Measurements from ENCODE around the gene TPD52L1. TPM values are rescaled to one million over a fixed set of nuclear protein-coding genes. Genes with fewer than 3 reads are reported as not detected.

Gene TPD52L1
- total and polyA plus RNA-seq, 3 donors from 2014 or later, result 20.6 to 22.5 (median 22.1) TPM

DNA sequence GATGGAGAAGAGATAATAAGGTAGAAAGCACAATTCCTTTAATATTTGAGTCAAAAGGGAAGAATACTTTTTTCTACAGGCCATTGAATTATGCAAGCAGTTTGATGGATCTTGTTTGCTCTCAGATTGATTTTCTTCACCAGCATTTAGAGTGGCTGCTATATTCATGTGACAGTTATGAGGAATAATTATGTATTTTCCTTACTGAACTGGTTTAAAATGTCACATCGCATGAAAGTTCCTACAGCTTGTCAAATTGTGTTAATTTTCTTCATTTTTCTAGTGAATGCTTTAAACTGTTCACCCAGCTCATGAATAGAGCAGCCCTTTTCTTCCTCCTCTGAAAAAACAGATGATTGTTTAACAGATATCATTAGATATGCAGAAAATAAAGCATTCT lies 37.4 kb upstream of the TPD52L1 start:
- no peak for TF ChIP-seq POLR2A (IDR thresholded peaks at IDR 0.05)
- TF ChIP-seq, protein P1, sequence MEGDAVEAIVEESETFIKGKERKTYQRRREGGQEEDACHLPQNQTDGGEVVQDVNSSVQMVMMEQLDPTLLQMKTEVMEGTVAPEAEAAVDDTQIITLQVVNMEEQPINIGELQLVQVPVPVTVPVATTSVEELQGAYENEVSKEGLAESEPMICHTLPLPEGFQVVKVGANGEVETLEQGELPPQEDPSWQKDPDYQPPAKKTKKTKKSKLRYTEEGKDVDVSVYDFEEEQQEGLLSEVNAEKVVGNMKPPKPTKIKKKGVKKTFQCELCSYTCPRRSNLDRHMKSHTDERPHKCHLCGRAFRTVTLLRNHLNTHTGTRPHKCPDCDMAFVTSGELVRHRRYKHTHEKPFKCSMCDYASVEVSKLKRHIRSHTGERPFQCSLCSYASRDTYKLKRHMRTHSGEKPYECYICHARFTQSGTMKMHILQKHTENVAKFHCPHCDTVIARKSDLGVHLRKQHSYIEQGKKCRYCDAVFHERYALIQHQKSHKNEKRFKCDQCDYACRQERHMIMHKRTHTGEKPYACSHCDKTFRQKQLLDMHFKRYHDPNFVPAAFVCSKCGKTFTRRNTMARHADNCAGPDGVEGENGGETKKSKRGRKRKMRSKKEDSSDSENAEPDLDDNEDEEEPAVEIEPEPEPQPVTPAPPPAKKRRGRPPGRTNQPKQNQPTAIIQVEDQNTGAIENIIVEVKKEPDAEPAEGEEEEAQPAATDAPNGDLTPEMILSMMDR (IDR thresholded peaks at IDR 0.05), result no peak
- intact Hi-C loops (cut with DNase I; ENCODE audit: low total_unique reads), result no loop called here
- H3K4me1 ChIP-seq, result no peaks in the 10 kb centered on the region
- no peaks in the 10 kb centered on the region for H3K36me3 ChIP-seq (ENCODE audit: low read depth, missing control alignments)
- no peaks in the 10 kb centered on the region for H3K9me3 ChIP-seq
- 95 to 97% methylated on average over 1 of the region's 1 CpG for WGBS, 2 donors
- H3K4me3 ChIP-seq, result no peak overlapping the region
- no peak overlapping the region for H3K27ac ChIP-seq
- no peak for DNase-seq
- H3K27me3 ChIP-seq, result no peaks in the 10 kb centered on the region

DNA sequence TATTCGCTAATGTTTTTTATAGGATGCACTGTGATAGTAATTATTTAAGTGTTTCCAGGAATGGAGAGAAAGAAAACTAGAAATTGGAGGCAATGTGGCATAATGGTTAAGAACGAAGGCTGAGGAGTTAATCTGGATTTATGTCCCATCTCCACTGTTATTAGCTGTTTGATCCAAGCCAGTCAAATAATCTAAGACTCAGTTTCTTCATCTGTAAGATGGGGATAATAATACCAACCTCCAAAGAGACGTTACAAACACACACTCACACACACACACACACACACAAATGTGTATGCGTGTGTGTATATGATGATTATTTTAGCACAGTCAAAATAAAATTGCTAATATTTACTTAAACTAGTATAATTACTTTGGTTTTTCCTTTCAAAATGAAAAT lies 36.9 kb upstream of the TPD52L1 start:
- WGBS, 2 donors, result 91 to 92% methylated on average over 4 of the region's 4 CpGs
- H3K27ac ChIP-seq, result no peak overlapping the region
- no peaks in the 10 kb centered on the region for H3K9me3 ChIP-seq
- no peak for DNase-seq
- H3K36me3 ChIP-seq (ENCODE audit: low read depth, missing control alignments), result no peaks in the 10 kb centered on the region
- H3K4me1 ChIP-seq, result no peaks in the 10 kb centered on the region
- H3K27me3 ChIP-seq, result no peaks in the 10 kb centered on the region
- H3K4me3 ChIP-seq, result no peak overlapping the region
- TF ChIP-seq, protein P1 (IDR thresholded peaks at IDR 0.05), result no peak
- TF ChIP-seq POLR2A (IDR thresholded peaks at IDR 0.05), result no peak
- intact Hi-C loops (cut with DNase I; ENCODE audit: low total_unique reads), result no loop called here

DNA sequence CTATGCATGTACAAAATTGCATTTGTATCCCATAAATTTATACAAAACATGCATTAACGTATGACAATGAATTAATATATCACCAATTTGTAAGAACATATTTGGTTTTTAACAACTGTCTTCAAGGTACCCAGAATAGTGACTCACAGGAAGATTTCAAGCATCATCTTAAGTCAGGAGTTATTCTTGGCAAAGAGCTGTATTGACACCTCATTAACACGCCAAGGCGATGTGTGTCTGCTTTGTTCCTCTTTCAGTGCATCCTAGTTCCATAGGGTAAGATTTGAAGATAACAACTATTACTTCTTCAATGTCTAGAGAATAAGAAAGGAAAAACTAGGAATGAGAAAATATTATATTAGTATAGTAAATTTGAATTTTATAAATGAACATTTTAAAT lies 35.8 kb upstream of the TPD52L1 start:
- Histone ChIP-seq H3K4me3 (no peak overlapping the region), H3K27ac (no peak overlapping the region), H3K27me3 (no peaks in the 10 kb centered on the region), H3K9me3 (no peaks in the 10 kb centered on the region), H3K36me3 (ENCODE audit: low read depth, missing control alignments) (no peaks in the 10 kb centered on the region), H3K4me1 (no peaks in the 10 kb centered on the region)
- 92 to 93% methylated on average over 3 of the region's 3 CpGs for WGBS, 2 donors
- TF ChIP-seq, protein P1 (IDR thresholded peaks at IDR 0.05), result no peak
- TF ChIP-seq POLR2A (IDR thresholded peaks at IDR 0.05), result no peak
- no peak for DNase-seq
- intact Hi-C loops (cut with DNase I; ENCODE audit: low total_unique reads), result no loop called here

DNA sequence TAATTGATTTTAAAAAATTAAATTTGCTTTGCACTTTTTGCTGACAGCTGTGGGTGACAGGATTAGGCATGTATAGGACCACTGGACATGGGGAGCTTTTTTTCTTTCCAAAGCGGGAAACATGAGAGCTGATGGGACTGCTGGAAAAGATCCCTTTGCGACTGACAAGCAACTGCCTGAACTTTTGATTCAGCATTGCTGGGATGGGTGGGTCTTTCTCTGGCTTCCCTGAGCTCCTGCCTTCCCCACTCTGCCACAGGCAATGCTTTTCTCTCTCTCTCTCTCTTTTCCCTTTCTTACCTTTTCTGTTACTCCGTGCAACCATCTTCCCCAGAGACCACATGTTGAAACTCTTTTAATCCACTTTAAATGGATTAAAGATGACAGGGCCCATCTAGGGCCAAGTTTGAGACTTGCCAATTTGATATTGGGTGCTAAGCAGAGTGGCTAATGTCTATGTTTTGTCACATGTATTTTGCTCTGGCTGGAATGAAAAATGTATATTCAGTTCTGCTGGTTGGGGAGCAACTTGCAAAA lies 33.5 kb upstream of the TPD52L1 start:
- no peak for TF ChIP-seq POLR2A (IDR thresholded peaks at IDR 0.05)
- TF ChIP-seq, protein P1 (IDR thresholded peaks at IDR 0.05), result no peak
- H3K9me3 ChIP-seq, result no peaks in the 10 kb centered on the region
- no peak for DNase-seq
- H3K4me3 ChIP-seq, result no peak overlapping the region
- 87 to 90% methylated on average over 3 of the region's 3 CpGs for WGBS, 2 donors
- H3K27ac ChIP-seq, result no peak overlapping the region
- intact Hi-C loops (cut with DNase I; ENCODE audit: low total_unique reads), result no loop called here
- no peaks in the 10 kb centered on the region for H3K27me3 ChIP-seq
- H3K36me3 ChIP-seq (ENCODE audit: low read depth, missing control alignments), result no peaks in the 10 kb centered on the region
- H3K4me1 ChIP-seq, result no peaks in the 10 kb centered on the region

DNA sequence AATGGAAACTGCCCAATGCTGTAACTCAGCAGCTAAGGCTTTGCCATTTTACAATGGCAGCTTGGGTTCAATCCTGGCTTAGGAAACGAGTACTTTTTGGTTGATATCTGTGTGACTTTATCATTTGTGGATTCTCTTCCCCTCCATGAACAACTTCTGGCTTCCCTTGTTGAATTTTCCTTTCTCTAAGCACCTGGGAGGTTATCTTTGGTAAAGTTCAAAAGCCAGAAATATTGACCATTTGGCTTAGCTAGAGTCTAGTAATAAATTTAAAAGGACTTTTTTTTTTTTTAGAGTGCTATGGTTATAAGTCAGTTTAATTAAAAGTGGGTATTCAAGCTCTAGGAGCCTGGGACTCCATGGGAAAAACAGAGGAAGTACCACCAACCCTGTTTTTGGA lies 31.7 kb upstream of the TPD52L1 start:
- Histone ChIP-seq H3K27me3 (no peaks in the 10 kb centered on the region), H3K27ac (no peak overlapping the region), H3K9me3 (no peaks in the 10 kb centered on the region), H3K4me3 (no peak overlapping the region), H3K36me3 (ENCODE audit: low read depth, missing control alignments) (no peaks in the 10 kb centered on the region), H3K4me1 (no peaks in the 10 kb centered on the region)
- intact Hi-C loops (cut with DNase I; ENCODE audit: low total_unique reads), result no loop called here
- TF ChIP-seq, protein P1 (IDR thresholded peaks at IDR 0.05), result no peak
- no peak for TF ChIP-seq POLR2A (IDR thresholded peaks at IDR 0.05)
- DNase-seq, result no peak
- WGBS, 2 donors, result 75 to 89% methylated on average over 1 of the region's 1 CpG

Data from testis (tissue), 3 donors.